SH-SY5Y (cell line): ENCODE measurements around the gene COX7A2.

Source experiments
- GATA2 ChIP-seq: IDR thresholded peaks from 2 replicates; pipeline ENCODE4 v1.6.1; 2011; ENCODE audit warnings: mild to moderate bottlenecking, low read depth, low read length
- GATA3 ChIP-seq: IDR thresholded peaks from 2 replicates; pipeline ENCODE4 v1.6.1; 2011; ENCODE audit warnings: low read depth, mild to moderate bottlenecking, low read length, moderate library complexity

GRCh38 chr6:75235271-75235670 is 8.3 kb downstream of the COX7A2 start:
- TF ChIP-seq GATA3: no peak
- TF ChIP-seq GATA2: no peak
